ENCODE measurements around the gene CERK.
"Not testable (repeated sequence)": the region's sequence is repeated elsewhere in the genome, so short reads cannot be mapped to it uniquely, and the experiment has no call there.

Gene CERK

DNA sequence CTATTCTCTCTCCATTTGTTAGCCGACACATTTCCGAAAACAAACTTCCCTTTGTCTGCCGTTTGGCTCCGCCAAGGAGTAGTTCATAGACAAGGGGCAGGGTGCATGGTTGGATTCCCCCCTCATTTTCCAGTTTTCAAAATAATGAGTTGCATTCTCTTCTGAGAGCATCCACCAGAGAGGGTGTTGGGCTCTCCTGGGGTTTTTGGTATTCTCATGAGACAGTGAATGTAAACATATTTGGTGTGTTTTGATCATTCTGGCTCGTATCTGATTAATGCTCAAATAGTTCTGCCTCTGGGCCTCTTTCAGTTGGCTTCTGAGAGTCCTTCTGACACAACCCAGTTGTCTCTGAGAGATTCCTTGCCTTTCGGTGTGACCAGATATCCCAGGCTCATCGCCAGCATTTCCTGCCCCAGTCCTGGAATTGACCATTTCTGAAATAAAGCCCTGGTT, 96.2 kb downstream of the CERK start:
- Histone ChIP-seq H3K4me1 (ENCODE audit: control insufficient read depth, insufficient read depth, low read length) (no peaks in the 10 kb centered on the region), H3K4me2 (ENCODE audit: low read length) (no peak overlapping the region), H3K36me3 (ENCODE audit: insufficient read depth, low read length) (no peaks in the 10 kb centered on the region), H3K9me3 (replicated peaks; ENCODE audit: low read length) (no peaks in the 10 kb centered on the region), H3K4me3 (ENCODE audit: low read length) (no peak overlapping the region), H3K27me3 (ENCODE audit: control insufficient read depth, insufficient read depth, low read length) (no peaks in the 10 kb centered on the region), H3K9ac (ENCODE audit: low read depth, low read length) (no peak overlapping the region)

DNA sequence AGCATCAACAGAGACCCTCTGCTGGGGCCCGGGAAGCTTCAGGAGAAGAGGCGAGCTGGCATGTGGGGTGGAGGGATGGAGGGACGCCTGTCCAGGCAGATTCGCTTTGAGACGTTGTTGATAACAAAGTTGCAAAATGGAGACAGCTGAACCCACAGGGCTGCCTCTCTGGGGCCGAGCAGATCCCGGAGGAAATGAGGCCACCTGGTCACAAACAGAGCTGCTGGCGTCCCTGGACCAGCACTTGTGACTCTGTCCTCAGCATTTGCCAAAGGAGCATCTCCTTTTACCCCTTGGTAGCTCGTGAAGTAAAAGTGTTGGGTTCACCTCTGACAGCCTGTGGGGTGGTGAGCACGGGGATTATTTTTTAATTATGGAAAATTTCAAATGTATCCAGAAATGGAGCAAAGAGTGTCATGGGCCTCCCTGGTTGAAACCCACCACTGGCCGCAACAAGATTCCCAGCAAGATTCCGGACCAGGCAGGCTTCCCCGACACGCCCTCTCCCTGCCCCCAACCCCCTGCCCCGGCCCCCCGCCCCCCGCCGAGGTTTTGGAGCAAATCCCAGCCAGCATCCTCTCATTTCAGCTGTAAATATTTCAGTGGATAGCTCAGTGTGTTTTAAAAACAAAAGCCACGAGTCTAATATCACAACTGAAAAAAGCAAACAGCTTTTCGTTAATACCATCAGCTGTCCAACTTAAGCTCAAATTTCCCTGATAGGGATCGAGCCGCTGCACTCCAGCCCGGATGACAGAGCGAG, 97.6 kb downstream of the CERK start:
- Histone ChIP-seq H3K9ac (ENCODE audit: low read depth, low read length) (no peak overlapping the region), H3K4me1 (ENCODE audit: control insufficient read depth, insufficient read depth, low read length) (peaks cover 4% of the 10 kb centered on the region), H3K36me3 (ENCODE audit: insufficient read depth, low read length) (no peaks in the 10 kb centered on the region), H3K4me2 (ENCODE audit: low read length) (no peak overlapping the region), H3K9me3 (replicated peaks; ENCODE audit: low read length) (no peaks in the 10 kb centered on the region), H3K4me3 (ENCODE audit: low read length) (no peak overlapping the region), H3K27me3 (ENCODE audit: control insufficient read depth, insufficient read depth, low read length) (no peaks in the 10 kb centered on the region)

DNA sequence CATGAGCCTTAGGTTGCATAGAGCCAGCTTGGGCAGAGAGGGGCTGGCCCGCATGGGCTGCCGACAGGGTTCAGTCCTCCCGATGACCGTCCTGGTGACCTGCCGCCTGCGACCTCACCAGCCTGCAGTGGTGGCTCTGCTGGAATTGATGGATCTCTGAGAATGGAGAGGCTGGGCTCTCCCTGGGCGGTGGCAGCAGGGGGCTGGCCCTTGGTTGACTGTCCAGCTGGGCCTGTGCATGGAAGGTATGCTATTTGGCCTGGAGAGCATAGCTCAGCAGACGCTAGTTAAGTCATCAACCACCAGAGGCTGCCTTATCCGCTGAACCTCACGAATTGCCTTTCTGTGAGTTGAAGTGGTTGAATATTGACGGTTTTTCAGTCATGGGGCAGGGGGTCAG, 98.2 kb downstream of the CERK start:
- H3K9ac ChIP-seq (ENCODE audit: low read depth, low read length) = no peak overlapping the region
- no peak overlapping the region for H3K4me3 ChIP-seq (ENCODE audit: low read length)
- H3K4me1 ChIP-seq (ENCODE audit: control insufficient read depth, insufficient read depth, low read length) = peaks cover 4% of the 10 kb centered on the region
- H3K27me3 ChIP-seq (ENCODE audit: control insufficient read depth, insufficient read depth, low read length) = no peaks in the 10 kb centered on the region
- no peaks in the 10 kb centered on the region for H3K9me3 ChIP-seq (replicated peaks; ENCODE audit: low read length)
- H3K36me3 ChIP-seq (ENCODE audit: insufficient read depth, low read length) = no peaks in the 10 kb centered on the region
- H3K4me2 ChIP-seq (ENCODE audit: low read length) = no peak overlapping the region

DNA sequence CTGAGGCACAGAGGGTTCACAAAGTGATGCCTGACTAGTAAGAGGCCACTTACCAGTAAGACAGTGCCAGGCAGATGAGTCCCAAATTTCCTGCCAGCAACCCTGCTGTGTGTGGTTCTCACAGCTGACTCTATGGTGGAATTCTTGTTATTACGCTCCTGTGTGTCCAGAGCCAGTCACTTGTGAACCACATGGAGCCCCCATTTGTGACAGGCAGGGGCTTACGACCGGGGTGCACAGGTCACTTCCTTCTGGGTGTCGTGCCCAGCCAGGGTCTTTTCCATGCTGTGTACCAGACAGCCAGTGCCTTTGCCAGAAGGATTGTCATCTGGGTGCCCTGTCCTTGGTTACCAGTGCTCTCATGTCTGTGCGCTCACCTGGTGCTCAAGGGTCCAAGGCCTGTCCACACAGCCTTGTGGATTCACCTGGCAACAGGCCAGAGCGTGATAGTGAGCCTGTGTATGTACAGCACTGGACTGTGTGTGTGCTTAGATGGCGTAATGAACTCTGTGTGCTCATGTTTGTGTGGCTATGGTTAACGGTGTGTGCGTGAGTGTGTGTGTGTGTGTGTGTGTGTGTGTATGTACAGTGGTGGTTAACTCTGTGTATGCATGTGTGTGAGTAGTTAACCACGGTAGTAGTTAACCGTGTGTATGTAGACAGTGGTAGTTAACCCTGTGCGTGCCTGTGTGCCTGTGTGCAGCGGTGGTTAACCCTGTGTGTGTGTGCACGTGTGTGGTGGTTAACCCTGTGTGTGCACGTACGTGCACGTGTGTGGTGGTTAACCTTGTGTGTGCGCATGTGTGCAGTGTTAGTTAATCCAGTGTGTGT, 99.2 kb downstream of the CERK start:
- Histone ChIP-seq H3K4me3 (ENCODE audit: low read length) (no peak overlapping the region), H3K4me2 (ENCODE audit: low read length) (no peak overlapping the region), H3K27me3 (ENCODE audit: control insufficient read depth, insufficient read depth, low read length) (no peaks in the 10 kb centered on the region), H3K9me3 (replicated peaks; ENCODE audit: low read length) (no peaks in the 10 kb centered on the region), H3K9ac (ENCODE audit: low read depth, low read length) (no peak overlapping the region), H3K4me1 (ENCODE audit: control insufficient read depth, insufficient read depth, low read length) (peaks cover 4% of the 10 kb centered on the region), H3K36me3 (ENCODE audit: insufficient read depth, low read length) (no peaks in the 10 kb centered on the region)

DNA sequence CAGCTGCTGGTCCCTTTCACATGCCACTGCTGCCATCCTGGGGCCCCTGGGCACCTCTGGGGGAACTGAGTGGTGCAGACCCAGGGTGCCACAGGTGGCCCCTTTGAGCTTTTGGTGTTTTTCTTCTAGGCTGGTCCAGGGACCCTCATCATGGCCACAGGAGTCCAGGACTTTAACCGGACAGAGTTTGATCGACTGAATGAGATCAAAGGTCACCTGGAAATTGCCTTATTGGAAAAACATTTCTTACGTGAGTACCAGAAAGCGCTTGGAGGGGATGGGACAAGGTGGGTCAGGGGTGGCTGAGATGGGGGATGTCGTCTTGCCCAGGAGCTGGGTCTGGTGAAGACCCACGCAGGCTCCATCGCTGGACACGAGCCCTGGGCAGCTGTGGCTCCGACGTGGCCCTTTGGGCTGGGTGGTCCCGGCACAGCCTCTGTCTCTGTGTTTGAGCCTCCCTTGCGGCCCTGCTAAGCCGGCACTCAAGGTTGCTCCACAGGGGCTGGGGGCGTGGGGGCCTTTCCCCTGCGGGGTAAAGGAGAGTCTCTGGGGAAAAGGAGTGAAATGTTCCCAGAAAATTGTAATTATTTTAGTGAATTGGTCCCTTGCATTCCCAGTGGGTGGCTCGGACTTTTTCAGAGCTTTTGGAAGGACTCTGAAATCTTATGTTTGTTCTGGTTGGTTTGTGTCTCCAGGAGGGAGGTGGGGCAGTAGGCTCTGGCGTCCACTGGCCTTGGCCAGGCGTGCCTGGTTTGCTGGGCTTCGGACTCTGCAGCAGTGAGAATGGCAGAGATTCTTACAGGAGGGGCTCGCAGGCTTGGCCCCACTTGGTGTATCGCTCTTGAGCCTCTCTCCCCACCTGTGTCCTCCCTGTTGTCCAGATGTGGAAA, 100.1 kb downstream of the CERK start:
- H3K9me3 ChIP-seq (replicated peaks; ENCODE audit: low read length) = no peaks in the 10 kb centered on the region
- H3K4me1 ChIP-seq (ENCODE audit: control insufficient read depth, insufficient read depth, low read length) = peaks cover 4% of the 10 kb centered on the region
- no peak overlapping the region for H3K4me3 ChIP-seq (ENCODE audit: low read length)
- no peaks in the 10 kb centered on the region for H3K36me3 ChIP-seq (ENCODE audit: insufficient read depth, low read length)
- no peaks in the 10 kb centered on the region for H3K27me3 ChIP-seq (ENCODE audit: control insufficient read depth, insufficient read depth, low read length)
- H3K4me2 ChIP-seq (ENCODE audit: low read length) = no peak overlapping the region
- no peak overlapping the region for H3K9ac ChIP-seq (ENCODE audit: low read depth, low read length)

DNA sequence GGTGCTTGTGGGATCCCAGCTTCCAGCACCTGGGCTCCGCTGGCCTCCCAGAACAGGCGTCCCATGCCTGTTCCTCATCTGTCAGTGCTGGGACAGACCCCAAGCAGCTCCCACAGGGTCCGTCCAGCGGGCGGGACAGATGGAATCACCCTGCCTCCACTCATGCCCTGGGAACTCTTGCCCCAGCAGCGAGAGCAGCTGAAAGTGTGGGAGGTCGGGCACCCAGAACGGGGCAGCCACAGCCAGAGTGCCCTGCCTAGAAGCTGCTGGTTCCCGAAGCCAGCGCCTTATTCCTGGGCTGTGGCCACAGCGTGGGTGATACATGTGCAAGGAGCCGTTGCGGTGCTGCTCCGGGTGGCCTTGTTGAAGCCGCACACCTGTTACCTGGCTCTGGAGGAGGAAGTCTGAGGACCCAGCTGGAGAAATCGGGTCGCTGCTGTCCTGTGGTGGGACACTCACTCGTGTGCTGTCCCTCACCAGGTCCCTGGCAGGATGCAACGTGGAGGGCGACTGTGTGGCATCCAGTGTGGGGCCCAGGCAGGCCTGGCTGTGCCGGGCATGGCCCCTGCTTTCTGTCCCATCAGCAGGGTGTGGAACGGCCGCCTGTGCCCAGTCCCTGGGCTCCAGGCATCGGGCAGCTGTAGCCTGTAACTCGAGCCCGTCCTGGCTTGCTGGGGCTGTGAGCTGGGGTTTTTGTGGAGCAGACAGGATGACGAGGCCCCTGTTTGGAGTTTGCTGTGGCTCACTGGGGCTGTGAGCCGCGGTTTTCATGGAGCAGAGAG, 101.6 kb downstream of the CERK start:
- H3K27me3 ChIP-seq (ENCODE audit: control insufficient read depth, insufficient read depth, low read length) = no peaks in the 10 kb centered on the region
- no peak overlapping the region for H3K4me3 ChIP-seq (ENCODE audit: low read length)
- no peak overlapping the region for H3K4me2 ChIP-seq (ENCODE audit: low read length)
- no peak overlapping the region for H3K9ac ChIP-seq (ENCODE audit: low read depth, low read length)
- no peaks in the 10 kb centered on the region for H3K9me3 ChIP-seq (replicated peaks; ENCODE audit: low read length)
- H3K4me1 ChIP-seq (ENCODE audit: control insufficient read depth, insufficient read depth, low read length) = peaks cover 4% of the 10 kb centered on the region
- H3K36me3 ChIP-seq (ENCODE audit: insufficient read depth, low read length) = no peaks in the 10 kb centered on the region

DNA sequence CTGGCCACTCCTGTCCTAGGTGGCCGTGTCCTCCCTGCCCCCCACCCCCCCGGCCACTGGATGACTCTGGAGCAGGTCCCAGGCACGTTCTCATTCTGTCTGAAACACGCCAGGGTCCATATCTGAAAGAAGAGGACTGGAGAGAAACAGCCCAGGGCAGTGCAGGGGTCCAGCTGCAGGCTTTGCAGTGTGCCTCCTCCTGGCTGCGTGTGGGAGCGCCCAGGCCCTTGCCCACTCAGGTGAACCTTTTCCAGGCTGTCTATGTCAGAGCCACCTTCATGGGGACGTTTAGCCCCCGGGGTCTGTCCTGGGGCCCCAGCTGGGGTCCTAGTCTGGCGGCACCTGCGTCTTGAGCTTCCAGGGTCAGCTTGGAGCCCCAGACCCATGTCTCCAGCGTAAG, 102.3 kb downstream of the CERK start:
- Histone ChIP-seq H3K4me2 (ENCODE audit: low read length) (no peak overlapping the region), H3K4me3 (ENCODE audit: low read length) (no peak overlapping the region), H3K36me3 (ENCODE audit: insufficient read depth, low read length) (no peaks in the 10 kb centered on the region), H3K9me3 (replicated peaks; ENCODE audit: low read length) (no peaks in the 10 kb centered on the region), H3K9ac (ENCODE audit: low read depth, low read length) (no peak overlapping the region), H3K27me3 (ENCODE audit: control insufficient read depth, insufficient read depth, low read length) (no peaks in the 10 kb centered on the region), H3K4me1 (ENCODE audit: control insufficient read depth, insufficient read depth, low read length) (peaks cover 4% of the 10 kb centered on the region)

DNA sequence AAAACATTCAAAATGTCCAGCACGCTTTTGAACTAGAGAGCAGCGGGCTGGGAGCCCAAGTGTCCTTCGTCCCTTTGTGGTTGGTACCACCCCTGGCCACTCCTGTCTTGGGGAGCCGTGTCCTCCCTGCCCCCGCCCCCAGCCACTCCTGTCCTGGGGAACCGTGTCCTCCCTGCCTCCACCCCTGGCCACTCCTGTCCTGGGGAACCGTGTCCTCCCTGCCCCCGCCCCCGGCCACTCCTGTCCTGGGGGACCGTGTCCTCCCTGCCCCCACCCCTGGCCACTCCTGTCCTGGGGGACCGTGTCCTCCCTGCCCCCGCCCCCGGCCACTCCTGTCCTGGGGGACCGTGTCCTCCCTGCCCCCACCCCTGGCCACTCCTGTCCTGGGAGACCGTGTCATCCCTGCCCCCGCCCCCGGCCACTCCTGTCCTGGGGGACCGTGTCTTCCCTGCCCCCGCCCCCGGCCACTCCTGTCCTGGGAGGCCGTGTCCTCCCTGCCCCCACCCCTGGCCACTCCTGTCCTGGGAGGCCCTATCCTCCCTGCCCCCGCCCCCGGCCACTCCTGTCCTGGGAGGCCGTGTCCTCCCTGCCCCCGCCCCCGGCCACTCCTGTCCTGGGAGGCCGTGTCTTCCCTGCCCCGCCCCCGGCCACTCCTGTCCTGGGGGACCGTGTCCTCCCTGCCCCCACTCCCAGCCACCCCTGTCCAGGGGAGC, 102.9 kb downstream of the CERK start:
- not testable (repeated sequence) for H3K4me1 ChIP-seq (ENCODE audit: control insufficient read depth, insufficient read depth, low read length); H3K9me3 ChIP-seq (replicated peaks; ENCODE audit: low read length); H3K36me3 ChIP-seq (ENCODE audit: insufficient read depth, low read length); H3K27me3 ChIP-seq (ENCODE audit: control insufficient read depth, insufficient read depth, low read length); H3K9ac ChIP-seq (ENCODE audit: low read depth, low read length); H3K4me2 ChIP-seq (ENCODE audit: low read length); H3K4me3 ChIP-seq (ENCODE audit: low read length)
